SH-SY5Y (cell line): ENCODE data around the gene SOWAHA.

Experiments
- GATA2 ChIP-seq: IDR thresholded peaks from 2 replicates; pipeline ENCODE4 v1.6.1; 2011; ENCODE audit warnings: mild to moderate bottlenecking, low read depth, low read length
- GATA3 ChIP-seq: IDR thresholded peaks from 2 replicates; pipeline ENCODE4 v1.6.1; 2011; ENCODE audit warnings: low read depth, mild to moderate bottlenecking, low read length, moderate library complexity

GRCh38 chr5:132817011-132817410 lies 3.9 kb downstream of the SOWAHA start:
- TF ChIP-seq GATA2 (no peak), GATA3 (no peak)
